ENCODE measurements around the gene HERC6.
A peak's percentile ranks its signal among the peaks of the same experiment; 100 is the strongest.
"Not testable (repeated sequence)": the region's sequence is repeated elsewhere in the genome, so short reads cannot be mapped to it uniquely, and the experiment has no call there.

The HERC6 gene

GRCh38 chr4:88448211-88448765, 69.6 kb downstream of the HERC6 start:
- not testable (repeated sequence) for DNase-seq

DNA sequence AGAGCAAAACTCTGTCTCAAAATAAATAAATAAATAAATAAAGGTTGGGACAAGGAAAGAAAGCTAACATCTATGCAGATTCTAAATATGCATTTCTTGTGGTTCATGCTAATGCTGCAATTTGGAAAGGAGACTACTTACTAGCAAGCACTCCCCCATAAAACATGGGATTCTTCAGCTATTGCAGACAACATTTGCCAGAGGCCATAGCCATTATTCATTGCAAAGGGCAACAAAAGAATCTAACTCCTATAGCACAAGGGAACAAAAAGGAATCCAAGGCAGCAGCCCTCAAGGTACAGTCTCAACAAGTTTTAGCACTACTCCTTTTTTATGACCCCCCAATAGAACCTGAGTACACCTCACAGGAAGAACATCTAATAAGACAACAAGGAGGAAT, 70.2 kb downstream of the HERC6 start:
- no peak for DNase-seq

GRCh38 chr4:88449290-88449689, 70.6 kb downstream of the HERC6 start:
- no peak for DNase-seq

- DNase-seq: no peak
Measured at GRCh38 chr4:88451205-88451604, 72.6 kb downstream of the HERC6 start.

- no peak for DNase-seq
Measured at GRCh38 chr4:88452912-88453311, 74.3 kb downstream of the HERC6 start.

- peak; percentile 91 for DNase-seq
Measured at GRCh38 chr4:88456670-88457306, 78.1 kb downstream of the HERC6 start, which contains the start of gene HERC5. HERC5 (plus strand) TSS chr4:88457119; CDS start chr4:88457270, 151 bp downstream.

- DNase-seq: no peak
Measured at GRCh38 chr4:88457307-88458103, 78.9 kb downstream of the HERC6 start.

- no peak for DNase-seq
Measured at GRCh38 chr4:88458104-88458740, 79.6 kb downstream of the HERC6 start.

DNA sequence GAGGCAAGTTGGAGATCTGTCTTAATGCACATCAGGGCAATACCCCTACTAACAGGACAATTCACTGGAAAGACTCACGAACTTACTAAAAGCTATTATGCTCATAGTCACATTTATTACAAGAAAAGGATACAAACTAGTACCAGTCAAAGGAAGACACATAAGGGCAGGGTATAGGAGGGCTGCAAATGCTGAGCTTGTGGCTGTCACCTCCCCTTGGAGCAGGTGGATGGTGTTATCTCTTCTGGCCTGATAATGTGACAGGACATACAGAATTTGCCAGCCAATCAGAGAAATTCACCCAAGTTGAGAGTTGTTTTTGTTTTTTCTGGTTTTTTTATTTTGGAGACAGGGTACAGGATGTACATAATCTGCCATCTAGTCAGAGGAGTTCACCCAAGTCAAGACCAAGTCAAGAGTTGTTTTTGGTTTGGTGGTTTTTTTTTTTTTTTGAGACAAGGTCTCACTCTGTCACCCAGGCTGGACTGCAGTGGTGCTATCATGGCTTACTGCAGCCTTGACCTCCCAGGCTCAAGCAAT, 87.1 kb downstream of the HERC6 start:
- no peak for DNase-seq

DNA sequence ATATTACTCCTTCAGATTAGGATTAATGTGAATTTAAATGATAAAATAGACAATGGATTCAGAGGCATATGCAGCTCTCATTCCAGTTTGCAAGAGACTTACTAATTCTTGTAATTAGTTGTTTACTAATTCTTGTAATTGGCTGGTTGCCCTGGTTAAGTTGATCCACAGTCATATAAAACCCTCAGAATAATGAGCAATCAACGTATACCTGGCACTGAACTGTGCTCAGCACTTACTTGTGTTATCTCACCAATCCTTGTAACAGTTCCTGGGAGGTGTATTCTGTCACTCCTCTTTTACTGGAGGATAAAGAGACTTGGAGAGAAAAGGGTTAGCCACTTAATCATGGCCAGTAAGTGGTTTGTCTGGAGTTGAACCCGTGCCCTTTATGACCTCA, 88.7 kb downstream of the HERC6 start:
- no peak for DNase-seq

- no peak for DNase-seq
Measured at GRCh38 chr4:88477229-88477860, 98.7 kb downstream of the HERC6 start.

DNA sequence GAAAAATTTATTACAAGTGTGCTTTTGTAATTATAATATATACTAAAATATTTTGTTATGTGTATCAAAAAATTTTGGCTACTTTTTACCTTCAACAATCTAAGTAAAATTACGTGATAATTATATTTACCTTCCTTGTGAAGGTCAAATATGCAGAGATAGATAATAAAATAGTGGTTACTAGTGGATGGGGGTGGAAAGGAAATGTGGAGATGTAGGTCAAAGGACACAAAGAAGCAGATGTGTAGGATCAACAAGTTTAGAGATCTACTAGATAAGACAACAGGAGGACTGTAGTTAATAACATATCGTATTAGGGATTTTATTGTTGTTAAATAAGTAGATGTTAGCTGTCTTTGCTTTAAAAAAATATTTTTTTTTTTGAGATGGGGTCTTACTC, 99.6 kb downstream of the HERC6 start:
- DNase-seq: no peak

- no peak for DNase-seq
Measured at GRCh38 chr4:88481537-88481936, 102.9 kb downstream of the HERC6 start.

GRCh38 chr4:88489100-88489761, 110.6 kb downstream of the HERC6 start:
- DNase-seq: no peak
